Measurements from ENCODE around the gene CRHR2.

DNA sequence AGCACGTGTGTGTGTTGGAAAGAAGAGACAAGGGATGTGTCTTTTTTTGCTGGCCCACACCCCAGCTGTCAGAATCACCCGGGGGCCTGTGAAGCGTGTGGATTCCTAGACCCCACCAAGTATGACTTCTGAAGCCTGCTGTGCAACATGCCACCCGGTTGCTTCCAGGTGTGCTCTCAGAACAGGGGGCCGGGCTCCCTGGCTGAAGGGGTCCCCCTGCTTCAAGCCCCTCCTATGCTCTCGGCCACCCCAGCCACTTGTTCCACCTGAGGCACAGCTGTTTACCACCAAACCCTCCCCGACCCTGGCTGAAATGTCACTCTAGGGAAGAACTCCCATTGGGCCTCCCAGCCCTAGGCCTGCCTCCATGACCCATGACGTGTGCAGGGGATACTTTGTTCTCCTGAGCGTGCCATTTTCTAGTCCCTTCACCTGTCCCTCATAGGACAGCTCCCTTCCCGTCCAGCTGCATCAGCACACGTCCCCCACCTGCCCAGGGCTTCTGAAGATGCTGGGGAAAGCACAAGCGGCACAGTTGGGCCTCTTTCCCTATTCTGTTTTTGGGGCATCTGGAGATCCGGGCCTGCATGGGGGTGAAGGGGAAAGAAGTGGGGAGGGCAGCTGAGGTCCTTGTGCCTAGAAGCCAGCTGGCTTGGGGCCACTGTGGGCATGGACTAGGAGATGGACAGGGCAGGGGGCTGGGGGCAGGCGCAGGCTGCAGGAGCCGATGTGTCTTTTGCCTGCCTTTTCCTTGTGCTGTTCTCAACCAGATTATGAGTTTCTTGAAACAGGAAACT lies 33.3 kb downstream of the CRHR2 start:
- no peak for TF ChIP-seq POLR2A (IDR thresholded peaks at IDR 0.05)
- TF ChIP-seq, protein P1, sequence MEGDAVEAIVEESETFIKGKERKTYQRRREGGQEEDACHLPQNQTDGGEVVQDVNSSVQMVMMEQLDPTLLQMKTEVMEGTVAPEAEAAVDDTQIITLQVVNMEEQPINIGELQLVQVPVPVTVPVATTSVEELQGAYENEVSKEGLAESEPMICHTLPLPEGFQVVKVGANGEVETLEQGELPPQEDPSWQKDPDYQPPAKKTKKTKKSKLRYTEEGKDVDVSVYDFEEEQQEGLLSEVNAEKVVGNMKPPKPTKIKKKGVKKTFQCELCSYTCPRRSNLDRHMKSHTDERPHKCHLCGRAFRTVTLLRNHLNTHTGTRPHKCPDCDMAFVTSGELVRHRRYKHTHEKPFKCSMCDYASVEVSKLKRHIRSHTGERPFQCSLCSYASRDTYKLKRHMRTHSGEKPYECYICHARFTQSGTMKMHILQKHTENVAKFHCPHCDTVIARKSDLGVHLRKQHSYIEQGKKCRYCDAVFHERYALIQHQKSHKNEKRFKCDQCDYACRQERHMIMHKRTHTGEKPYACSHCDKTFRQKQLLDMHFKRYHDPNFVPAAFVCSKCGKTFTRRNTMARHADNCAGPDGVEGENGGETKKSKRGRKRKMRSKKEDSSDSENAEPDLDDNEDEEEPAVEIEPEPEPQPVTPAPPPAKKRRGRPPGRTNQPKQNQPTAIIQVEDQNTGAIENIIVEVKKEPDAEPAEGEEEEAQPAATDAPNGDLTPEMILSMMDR (IDR thresholded peaks at IDR 0.05), result no peak
